Stimulated activated CD4-positive, alpha-beta T cell treated with anti-CD3 and anti-CD28 coated beads, Interleukin-4, amount 100 ng/mL, for 48 hours (primary cell): Measurements from ENCODE around the gene PPP4C.
"Not testable (repeated sequence)": the region's sequence is repeated elsewhere in the genome, so short reads cannot be mapped to it uniquely, and the experiment has no call there.

Experiments used
- DNase-seq, 2 donors: peaks; one replicate each; pipeline ENCODE4 v3.0.0-alpha.2; 2020; ENCODE audit warnings: low read depth in 2 of 2

The PPP4C gene

GRCh38 chr16:30096105-30096861 is 20.5 kb downstream of the PPP4C start, which contains the start of gene YPEL3:
Gene YPEL3 (minus strand): TSS chr16:30096213. CDS start chr16:30095482, 731 bp downstream.
- DNase-seq: peak; percentile 75 to 86

- no peak for DNase-seq
These were observed 21.2 kb downstream of the PPP4C start for GRCh38 chr16:30096862-30097563.

DNA sequence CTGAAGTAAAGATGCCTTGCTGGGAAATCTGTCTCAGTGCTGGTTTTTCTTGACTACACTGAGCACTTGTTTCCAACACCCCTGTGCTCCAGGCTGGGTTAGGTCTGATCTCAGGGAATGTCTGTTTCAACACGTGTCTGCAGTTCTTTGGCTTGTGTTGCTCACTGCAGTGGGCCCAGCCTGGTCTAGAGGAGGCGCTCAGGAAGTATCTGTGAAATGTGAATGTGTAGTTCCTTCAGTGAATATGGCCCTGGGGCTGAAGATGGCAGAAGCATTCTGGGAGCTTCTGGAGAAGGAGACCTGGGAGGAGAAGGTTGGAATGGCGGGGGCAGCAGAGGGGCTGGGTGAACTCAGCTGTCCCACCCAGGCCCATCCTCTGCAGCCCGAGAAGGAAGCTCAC is 28.3 kb downstream of the PPP4C start:
- DNase-seq: no peak

DNA sequence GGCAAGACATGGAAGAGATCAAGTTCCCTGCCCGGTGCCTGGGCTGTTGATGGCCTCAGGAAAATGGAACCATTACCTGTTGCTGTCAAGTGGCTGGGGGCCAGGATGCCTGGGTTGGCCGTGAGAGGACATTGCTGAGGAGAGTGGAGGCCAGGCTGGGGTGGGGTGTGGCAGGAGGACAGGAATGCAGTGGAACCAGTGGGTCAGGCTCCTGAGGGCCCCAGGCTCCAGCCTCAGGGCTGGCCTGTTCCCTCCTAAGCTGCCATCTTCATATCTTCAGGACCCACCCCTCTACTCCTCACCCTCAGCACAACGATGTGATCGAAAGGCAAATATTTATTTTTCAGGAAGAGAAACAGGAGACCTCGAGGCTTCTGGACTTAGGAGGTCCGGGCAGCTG is 28.7 kb downstream of the PPP4C start:
- no peak for DNase-seq

- DNase-seq: no peak
These were observed 32.5 kb downstream of the PPP4C start for GRCh38 chr16:30108059-30108850.

DNA sequence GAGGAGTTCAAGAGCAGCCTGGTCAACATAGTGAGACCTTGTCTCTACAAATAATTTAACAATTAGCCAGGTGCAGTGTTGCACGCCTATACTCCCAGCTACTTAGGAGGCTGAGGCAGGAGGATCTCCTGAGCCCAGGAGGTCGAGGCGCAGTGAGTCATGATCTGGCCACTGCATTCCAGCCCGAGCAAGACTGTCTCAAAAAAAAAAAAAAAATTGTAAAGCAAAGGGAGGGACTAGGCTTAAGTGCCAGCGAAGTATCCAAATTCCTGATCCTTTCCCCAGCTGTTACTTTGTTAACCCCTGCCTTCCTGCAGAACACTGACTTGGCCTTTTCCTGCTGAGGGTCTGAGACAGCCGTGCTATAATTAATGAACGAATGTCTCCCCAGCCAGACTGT is 34.9 kb downstream of the PPP4C start:
- no peak for DNase-seq

- DNase-seq: peak; percentile 70 to 71
These were observed 36.6 kb downstream of the PPP4C start for GRCh38 chr16:30112197-30113030.

- no peak for DNase-seq
These were observed 37.4 kb downstream of the PPP4C start, which contains the start of gene GDPD3 for GRCh38 chr16:30113031-30113710. Gene GDPD3 (minus strand): TSS chr16:30113537. CDS start chr16:30113478, 59 bp downstream.

- no peak for DNase-seq
These were observed 38.0 kb downstream of the PPP4C start for GRCh38 chr16:30113711-30114333.

- no peak for DNase-seq
These were observed 38.6 kb downstream of the PPP4C start for GRCh38 chr16:30114411-30114810.

- DNase-seq: not testable (repeated sequence)
These were observed 39.0 kb downstream of the PPP4C start for GRCh38 chr16:30114833-30115232.

DNA sequence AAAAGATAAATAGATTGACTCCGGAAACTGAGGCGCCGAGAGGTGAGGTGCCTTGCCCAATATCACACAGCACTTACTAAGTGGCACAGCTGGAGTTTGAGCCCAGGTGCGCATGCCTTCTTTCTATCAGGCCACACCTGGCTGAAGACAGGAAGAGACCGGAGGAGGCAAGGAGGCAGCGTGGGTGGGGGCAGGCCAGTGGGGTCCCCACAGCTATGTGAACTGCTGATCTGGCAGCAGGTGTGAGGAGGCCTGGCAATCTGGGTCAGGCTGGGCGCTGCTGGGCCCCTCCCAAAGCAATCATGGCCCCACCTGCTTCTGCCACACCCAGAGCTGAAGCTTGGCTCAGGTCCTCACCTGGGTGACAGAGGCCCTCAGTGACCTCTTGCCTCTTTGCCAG is 39.4 kb downstream of the PPP4C start:
- DNase-seq: no peak

- DNase-seq: no peak
These were observed 40.8 kb downstream of the PPP4C start for GRCh38 chr16:30116291-30117207.

GRCh38 chr16:30117768-30118167 is 42.0 kb downstream of the PPP4C start:
- DNase-seq: no peak

GRCh38 chr16:30119428-30119827 is 43.6 kb downstream of the PPP4C start:
- DNase-seq: no peak

DNA sequence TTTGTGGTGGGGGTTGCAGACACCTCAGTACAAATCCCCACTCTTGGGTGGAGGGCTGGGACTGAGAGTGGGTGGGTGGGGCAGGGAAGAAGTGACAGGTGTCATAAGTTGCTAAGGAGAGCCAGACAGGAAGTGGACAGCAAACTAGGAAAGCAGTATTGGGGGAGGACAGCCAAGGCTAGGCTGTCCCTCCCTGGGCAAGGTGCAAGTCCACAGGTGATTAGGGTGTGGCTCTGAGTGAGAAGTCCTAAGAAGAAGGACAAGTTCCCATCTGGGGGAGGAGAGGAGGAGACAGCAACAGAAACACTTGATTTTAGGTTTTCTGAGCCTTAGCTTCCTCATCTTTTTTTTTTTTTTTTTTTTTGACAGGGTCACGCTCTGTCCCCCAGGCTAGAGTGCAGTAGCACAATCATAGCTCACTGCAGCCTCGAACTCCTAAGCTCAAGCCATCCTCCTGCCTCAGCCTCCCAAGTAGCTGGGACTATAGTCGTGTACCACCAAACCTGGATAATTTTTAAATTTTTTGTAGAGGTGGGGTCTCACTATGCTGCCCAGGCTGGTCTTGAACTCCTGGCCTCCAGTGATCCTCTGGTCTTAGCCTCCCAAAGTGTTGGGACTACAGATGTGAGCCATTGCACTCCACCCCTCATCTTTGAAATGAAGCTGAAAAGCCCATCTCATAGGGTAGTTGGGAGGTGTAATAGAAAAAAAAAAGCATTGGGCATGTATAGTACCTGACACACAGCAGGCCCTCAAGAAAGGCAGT is 44.7 kb downstream of the PPP4C start:
- DNase-seq: no peak

DNA sequence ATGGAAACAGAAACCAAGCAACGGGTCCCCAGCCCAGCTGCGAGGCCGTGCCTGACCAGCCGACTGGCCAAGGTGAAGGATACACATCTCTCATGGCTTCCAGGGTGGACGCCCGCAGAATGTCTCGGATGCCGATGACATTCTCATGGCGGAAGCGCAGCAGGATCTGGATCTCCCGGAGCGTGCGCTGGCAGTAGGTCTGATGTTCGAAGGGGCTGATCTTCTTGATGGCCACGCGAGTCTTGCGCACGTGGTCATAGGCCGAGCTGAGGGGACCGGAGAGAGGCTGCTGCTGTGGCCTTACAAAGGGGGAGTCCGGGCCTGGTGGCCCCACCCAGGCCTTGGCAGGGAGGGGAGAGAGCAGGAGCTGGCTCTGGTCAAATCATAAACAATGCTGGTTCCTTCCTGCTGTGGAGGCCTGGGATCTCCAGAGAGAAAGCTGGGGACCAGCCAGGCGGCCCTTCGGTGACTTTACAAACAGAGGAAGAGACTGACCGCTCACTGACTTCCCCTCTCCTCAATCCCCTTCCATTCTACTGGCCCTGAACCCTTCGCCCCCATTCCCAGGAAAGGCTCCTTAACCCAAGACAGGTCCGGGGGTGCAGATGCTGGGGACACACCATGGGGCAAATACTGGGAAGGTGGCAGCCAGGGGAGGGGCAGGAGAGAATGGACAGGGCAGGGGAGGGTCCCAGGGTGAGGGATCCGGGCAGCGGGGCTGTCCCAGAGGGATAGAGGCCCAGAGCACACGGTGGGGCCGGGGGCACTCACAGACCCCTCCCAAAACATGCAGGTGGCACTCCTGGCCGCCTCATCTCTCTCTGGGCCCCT is 46.2 kb downstream of the PPP4C start:
- no peak for DNase-seq
